NCI-H1436 (cell line): ENCODE data around the gene ZNF530.

Source experiments
- DNase-seq: peaks from one replicate; lab custom pipeline; 2025; lab: John Stamatoyannopoulos, UW

The ZNF530 gene

DNA sequence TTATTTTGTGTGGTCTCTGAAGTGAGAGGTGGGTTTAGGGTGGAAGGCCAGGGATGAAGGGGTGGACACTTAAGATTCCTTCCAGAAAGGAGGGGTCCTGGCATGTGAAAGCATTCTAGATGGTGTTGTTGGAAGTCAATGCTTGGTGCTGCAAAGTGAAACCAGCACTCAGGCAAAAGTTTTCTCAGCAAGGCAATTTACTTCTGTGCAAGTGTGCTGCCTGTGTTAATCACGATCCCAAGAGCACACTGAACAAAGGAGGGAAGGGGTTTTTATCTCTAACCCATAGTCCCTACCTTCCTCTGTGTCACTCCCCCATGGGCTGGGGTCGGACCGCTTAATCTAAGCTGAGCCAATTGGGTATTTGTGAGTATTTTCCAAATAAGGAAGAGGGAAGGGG lies 15.7 kb downstream of the ZNF530 start:
- DNase-seq: no peak

DNA sequence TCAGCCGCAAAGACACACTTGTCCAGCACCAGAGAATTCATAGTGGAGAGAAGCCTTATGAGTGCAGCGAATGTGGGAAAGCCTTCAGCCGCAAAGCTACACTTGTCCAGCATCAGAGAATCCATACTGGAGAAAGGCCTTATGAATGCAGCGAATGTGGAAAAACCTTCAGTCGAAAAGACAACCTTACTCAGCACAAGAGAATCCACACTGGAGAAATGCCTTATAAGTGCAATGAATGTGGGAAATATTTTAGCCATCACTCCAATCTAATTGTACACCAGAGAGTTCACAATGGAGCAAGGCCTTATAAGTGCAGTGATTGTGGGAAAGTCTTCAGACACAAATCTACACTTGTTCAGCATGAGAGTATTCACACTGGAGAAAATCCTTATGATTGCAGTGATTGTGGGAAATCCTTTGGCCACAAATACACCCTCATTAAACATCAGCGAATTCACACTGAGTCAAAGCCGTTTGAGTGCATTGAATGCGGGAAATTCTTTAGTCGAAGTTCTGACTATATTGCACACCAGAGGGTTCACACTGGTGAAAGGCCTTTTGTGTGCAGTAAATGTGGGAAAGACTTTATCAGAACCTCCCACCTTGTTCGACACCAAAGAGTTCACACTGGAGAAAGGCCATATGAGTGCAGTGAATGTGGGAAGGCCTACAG lies 21.1 kb downstream of the ZNF530 start:
- no peak for DNase-seq

GRCh38 chr19:57623091-57623490 lies 23.4 kb downstream of the ZNF530 start:
- no peak for DNase-seq

DNA sequence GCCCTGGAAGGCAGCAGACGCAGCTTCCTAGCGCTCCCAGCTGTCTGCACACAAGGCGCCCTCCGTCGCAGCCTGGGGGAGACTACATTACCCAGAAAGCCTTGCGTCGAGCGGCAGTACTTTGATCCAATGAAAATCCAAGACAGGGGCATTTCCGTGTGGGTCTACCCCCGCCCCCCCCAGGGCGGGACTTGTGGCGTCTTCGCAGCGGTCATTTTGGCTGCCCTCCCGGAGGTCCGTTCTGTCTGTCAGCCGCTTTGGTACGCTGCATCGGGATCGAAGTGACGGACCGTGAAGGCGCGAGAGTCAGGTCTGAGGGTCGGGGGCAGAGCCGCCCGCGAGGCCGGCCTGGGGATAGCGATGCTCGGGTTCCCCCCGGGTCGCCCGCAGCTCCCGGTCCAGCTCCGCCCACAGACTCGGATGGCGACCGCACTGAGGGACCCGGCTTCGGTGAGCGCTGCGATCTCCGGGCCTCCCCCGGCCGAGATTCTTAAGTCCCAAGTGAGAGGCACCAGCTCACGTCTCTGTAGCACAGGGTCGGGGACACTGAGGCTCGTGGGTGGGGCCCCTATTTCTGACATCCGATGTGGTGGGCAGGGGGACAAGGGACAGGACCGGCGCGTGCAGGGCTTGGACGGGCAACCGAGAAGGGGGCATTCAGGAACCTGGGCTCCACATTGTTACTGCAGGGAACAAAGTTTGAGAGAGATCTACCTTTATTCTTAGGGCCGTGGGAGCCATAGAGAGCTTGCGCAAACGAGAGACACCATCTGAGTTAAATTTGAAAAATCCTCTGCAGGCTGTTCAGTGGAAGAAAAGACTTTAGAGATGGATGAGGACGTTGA lies 33.5 kb downstream of the ZNF530 start, which contains the start of gene ZNF211:
TSS of gene ZNF211 (plus strand) at position 182 of the 845 bp plus-strand sequence. CDS start at position 361, 179 bp downstream.
- DNase-seq: peak; percentile 96

GRCh38 chr19:57633832-57634131 lies 34.1 kb downstream of the ZNF530 start:
- DNase-seq: no peak

DNA sequence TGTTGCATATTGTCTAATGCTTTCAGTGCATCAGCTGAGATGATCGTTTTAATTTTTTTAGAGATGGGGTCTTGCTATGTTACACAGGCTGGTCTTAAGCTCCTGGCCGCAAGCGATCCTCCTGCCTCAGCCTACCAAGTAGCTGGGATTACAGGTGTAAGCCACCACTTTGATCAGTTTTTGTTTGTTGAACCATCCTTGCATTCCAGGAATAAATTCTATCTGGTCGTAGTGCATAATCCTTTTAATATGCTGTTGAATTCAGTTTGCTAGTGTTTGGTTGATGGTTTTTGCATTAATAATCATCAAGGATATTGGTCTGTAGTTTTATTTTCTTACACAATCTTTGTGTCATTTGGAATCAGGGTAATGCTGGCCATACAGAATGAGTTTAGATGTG lies 37.7 kb downstream of the ZNF530 start:
- DNase-seq: no peak

- no peak for DNase-seq
These were observed 42.1 kb downstream of the ZNF530 start for GRCh38 chr19:57641715-57642234.

GRCh38 chr19:57642396-57643046 lies 42.8 kb downstream of the ZNF530 start:
- DNase-seq: no peak

- DNase-seq: no peak
These were observed 44.0 kb downstream of the ZNF530 start for GRCh38 chr19:57643734-57644133.

DNA sequence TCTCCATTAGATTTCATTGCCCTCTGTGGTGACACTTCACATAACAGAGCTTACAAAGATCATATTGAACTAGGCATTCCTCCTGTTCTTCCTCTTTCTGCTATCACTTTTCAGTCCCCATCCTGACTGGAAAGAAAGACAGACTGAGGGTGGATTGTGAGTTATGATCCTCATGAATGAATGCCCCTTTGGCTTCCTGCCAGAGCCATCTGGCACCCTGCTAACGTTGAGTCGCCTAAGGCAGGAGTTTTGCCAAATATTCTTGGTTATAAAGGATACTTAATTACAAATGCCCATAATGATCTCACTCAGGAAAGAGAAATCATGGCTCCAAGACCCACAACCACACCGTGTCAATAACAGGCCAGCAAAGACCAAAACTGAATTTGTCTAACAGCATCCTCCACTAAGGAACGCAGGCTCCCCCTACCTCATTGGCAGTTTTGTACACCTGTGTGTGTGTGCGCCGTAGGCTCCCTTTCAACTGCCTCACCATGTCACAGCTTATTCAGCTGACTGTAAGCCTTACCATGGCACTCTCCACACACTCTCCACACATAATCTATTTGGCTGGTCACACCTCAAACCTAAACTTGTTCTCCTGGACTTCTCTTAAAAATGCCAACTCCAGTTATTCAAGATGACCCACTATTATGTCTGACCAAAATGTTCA lies 48.8 kb downstream of the ZNF530 start:
- no peak for DNase-seq

GRCh38 chr19:57651654-57651996 lies 51.9 kb downstream of the ZNF530 start:
- no peak for DNase-seq

DNA sequence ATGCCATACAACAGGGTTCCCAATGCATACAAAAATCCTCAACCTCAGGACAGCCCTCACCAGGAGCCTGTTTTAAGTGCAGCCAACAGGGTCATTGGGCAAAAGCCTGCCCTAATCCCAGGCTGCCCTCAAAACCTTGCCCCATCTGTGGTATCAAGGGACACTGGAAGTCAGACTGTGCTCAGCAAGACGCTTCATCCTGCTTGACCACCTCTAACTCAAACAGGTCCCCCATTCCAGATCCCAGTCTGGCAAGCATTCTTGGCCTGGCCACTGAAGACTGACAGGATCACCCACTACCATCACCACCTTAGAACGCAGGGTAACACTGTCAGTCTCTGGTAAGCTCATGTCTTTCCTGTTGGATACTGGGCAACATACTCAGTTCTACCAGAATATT lies 54.0 kb downstream of the ZNF530 start:
- no peak for DNase-seq

- DNase-seq: no peak
These were observed 55.8 kb downstream of the ZNF530 start for GRCh38 chr19:57655443-57655842.

GRCh38 chr19:57656346-57656745 lies 56.7 kb downstream of the ZNF530 start:
- no peak for DNase-seq
